ENCODE data around the gene GNAI3.
"Not testable (repeated sequence)": the region's sequence is repeated elsewhere in the genome, so short reads cannot be mapped to it uniquely, and the experiment has no call there.

The GNAI3 gene

GRCh38 chr1:109637446-109637845, 89.0 kb downstream of the GNAI3 start:
- no peak for DNase-seq (ENCODE audit: low spot score)

DNA sequence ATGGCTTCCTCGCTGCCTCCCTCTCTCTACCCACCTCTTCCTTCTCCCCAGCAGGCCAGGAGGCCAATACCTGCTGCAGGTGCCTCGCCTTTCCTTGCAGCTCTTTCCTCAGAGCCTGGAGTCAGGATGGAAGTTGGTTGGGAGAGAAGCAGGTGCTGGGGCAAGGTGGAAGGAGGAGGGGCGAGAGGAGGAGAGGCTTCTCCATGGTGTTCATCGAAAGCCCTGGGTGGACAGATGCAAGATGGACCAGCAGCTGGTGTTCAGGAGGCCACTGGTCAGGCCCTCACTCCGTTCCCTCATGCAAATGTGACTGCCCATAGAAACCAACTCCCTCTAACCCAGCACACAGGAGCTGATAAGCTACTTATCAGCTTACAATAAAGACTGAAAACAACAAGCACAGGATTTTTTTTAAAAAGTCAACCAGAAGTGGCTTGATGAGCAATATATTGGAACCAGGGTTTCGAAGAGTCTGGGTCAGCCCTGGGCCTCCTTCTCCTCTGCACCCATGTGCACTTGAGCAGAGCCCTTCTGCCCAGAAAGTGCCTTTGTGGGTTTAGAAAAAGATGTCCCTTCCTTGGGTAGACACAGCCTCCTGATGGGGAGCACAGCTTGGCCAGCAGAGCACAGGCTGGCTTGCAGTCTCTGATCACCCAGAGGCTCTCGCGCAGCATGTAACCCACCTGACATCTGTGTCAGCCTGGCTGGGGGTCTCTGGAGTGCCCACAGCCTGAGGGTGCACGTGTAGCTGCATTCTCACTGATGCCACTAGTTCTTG, 90.8 kb downstream of the GNAI3 start:
- DNase-seq (ENCODE audit: low spot score) = no peak

GRCh38 chr1:109639841-109640184, 91.4 kb downstream of the GNAI3 start:
- DNase-seq (ENCODE audit: low spot score) = no peak

DNA sequence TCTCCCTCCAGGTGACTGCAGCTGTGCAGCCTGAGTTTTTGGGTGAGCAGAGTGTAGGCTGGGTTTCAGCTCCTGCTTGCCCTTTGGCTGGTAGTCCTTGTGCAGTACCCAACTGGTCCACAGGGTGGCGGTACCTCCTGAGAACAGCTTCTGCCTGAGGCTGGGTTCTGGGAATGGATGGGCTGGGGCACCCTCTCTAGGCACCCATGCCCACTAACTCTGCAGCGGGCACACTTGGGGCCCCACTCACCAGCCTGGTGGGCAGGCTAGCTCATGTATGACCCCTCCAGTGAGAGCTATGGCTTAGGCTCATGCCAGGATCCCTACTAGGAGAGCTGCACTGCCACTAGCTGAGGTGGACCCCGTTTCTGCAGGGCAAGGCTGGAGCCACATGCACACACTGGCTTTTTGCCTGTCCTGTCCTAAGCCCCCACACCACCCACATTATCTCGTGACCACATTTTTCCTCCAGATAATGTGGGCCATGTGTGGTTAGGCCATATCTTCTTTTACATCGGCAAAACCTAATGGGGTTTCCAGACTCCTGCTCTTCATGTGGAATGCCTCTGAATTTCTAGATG, 92.0 kb downstream of the GNAI3 start:
- DNase-seq (ENCODE audit: low spot score) = peak; percentile 90

DNA sequence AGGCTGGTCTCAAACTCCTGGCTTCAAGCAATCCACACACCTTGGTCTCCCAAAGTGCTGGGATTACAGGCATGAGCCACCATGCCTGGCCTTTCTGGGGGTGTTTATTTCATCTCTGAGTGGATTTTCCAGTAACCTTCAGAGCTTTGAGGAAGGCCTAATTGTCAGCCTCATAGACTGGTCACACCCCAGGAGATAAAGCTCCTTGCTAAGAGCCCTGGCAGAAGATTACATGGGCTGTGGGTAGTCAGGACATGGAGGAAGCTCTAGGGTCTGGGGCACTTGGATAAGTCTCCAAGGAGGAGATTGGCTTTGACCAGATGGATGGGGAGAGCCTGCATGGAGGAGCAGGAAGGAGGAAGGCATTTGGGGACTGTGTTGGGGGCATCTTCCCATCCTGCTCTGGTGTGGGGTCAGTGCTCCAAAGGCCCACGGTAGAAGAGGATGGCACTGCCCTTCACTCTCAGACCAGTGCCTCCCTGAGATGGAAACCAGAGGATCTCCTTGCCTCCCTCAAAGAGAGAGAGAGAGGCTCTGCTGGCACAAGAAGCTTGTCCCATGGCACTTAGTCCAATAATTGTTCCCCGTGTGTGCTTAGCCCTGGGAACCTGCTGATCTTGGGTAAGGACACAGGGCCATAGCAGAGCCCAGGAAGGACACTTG, 92.8 kb downstream of the GNAI3 start:
- DNase-seq (ENCODE audit: low spot score) = no peak

DNA sequence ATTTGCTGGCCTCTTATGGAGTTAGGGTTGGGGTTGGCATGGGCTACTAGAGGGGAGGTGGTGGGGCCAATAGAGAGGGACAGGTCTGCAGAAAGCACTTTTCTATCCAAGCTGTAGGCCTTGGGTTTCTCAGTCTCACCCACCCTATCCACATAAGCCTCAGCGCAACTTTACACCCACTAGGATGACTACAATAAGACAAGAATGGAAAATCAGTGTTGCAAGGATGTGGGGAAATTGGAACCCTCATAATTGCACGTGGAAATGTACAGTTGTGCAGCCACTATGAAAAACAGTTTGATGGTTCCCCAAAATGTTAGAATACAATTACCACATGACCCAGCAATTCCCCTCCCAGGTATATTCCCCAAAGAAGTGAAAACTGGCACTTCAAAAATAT, 93.4 kb downstream of the GNAI3 start:
- DNase-seq (ENCODE audit: low spot score) = no peak

DNA sequence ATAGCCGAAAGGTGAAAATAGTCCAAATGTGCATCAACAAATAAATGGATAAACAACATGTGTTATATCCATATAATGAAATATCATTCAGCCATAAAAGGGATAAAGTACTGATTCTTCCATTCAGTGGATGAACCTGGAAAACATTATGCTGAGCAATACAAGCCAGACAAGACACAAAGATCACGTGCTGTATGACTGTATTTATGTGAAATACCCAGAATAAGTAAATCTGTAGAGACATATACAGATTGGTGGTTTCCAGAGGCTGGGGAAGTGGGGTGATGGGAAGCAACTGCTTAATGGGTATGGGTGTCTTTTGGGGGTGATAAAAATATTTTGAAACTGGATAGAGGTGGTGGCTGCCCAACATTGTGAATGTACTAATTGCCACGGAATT, 94.2 kb downstream of the GNAI3 start:
- DNase-seq (ENCODE audit: low spot score) = no peak

DNA sequence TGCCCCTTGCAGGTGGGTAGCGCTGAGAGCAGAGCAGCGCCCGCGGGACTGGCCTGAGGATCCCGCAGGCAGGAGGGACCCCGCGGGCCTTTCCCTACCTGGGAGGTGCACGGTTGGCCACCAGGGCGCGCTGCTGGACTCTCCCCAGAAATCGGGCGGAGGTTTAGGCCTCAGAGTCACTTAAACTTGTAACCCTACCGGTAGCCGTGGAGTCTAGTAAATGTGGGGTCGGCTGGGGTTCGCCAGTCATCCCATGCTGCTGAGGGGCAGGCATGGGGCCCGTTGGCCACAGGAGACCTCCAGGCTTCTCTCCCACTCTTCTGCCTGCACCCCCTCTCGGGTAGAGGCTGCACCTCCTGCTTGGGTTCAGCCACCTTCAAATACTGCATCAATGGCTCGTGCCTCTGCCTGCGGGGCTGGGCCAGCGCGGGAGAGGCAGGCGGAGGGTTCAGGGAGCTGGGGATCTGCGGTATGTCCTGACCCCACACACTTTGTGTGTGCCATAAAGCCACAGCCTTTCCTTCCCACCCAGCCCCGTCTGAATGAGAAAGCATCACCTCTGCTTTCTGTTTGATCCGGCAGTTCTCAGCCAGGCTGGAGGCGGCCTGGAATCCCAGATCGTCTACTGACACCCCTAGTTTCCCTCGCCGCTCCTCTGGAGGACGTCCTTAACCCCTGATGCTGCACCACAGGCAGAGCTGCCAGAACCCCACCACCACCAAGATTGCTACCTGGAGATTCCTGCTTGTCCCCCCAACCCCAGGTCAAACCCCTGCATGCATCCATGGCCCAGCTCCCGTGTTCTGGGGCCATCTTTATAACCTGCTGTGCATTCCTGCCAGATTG, 95.2 kb downstream of the GNAI3 start:
- peak; percentile 83 for DNase-seq (ENCODE audit: low spot score)

DNA sequence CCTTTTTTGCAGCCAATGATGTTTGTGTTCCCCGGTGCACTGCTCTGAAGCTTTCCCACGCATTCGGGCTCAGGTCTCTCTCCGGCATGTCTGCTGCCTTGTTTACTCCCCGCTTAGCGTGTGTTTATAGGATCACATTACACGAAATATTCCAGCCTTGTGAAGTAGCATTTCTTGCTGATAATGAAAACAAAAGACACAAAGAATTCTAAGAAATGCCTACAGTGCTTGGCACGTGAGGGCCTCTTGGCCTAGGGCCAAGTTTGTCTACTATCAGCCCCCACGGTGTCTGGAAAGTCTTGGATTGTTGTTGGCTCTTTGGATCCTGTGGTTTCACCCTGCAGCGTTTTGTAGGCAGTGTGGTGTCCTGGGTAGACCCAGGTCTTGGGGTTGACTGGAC, 96.3 kb downstream of the GNAI3 start:
- no peak for DNase-seq (ENCODE audit: low spot score)

- DNase-seq (ENCODE audit: low spot score) = no peak
Observed at GRCh38 chr1:109649491-109649914, 101.1 kb downstream of the GNAI3 start.

- DNase-seq (ENCODE audit: low spot score) = no peak
Observed at GRCh38 chr1:109650609-109651008, 102.2 kb downstream of the GNAI3 start.

DNA sequence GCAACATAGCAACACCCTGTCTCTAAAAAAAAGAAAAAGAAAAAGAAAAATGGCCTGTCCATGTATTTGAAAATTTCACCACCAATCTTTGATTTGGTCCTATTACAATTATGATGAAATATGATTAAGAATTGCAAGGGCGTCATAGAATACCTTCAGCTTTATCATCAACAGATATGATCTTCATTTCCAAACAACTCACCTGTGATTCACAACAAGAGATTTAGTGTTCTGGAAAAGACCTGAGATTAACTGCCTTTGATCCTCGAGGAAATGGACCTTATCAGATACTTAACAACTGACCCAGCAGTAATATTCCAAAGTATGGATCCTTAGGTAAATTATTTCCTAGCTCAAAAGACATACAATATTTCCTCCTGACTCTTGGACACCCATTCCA, 104.0 kb downstream of the GNAI3 start:
- no peak for DNase-seq (ENCODE audit: low spot score)

GRCh38 chr1:109653306-109653705, 104.9 kb downstream of the GNAI3 start:
- no peak for DNase-seq (ENCODE audit: low spot score)

DNA sequence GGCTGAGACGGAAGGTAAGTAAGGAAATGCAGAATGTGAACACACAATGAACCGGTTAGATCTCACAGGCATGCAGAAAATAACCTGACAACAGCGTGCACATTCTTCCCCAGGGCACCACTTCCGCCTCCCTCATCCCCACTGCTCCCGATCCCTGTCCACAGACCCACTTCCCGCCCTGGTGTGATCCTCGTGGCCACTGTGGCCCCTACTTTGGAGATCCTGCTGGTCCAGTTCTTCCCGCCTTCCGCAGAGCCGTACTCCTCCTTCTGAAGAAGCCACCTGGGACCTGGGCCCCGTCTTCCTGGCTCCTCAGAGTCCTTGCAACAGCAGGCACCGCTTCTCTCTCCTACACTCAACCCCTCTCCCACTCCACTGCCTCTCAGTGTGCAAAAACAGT, 106.1 kb downstream of the GNAI3 start:
- DNase-seq (ENCODE audit: low spot score) = no peak

- DNase-seq (ENCODE audit: low spot score) = peak; percentile 51
Observed at GRCh38 chr1:109655615-109656519, 107.5 kb downstream of the GNAI3 start, which contains the start of gene GSTM4. TSS of gene GSTM4 (plus strand) at chr1:109656099. CDS start at chr1:109656390, 291 bp downstream.

DNA sequence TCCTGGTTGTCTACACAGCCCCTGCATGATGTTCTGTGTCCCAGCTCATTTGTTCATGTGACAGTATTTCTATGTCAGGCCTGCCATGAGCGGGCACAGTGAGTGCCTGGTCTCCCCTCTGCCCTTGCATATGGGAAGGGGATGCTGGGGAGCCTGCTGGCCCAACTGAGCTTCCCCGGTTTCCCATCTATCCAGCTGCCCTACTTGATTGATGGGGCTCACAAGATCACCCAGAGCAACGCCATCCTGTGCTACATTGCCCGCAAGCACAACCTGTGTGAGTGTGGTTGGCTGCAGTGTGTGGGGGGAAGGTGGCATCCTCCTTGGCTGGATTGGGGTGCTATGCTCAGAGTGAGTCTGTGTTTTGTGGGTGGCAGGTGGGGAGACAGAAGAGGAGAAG, 109.0 kb downstream of the GNAI3 start:
- no peak for DNase-seq (ENCODE audit: low spot score)

- no peak for DNase-seq (ENCODE audit: low spot score)
Observed at GRCh38 chr1:109657970-109658369, 109.6 kb downstream of the GNAI3 start.

DNA sequence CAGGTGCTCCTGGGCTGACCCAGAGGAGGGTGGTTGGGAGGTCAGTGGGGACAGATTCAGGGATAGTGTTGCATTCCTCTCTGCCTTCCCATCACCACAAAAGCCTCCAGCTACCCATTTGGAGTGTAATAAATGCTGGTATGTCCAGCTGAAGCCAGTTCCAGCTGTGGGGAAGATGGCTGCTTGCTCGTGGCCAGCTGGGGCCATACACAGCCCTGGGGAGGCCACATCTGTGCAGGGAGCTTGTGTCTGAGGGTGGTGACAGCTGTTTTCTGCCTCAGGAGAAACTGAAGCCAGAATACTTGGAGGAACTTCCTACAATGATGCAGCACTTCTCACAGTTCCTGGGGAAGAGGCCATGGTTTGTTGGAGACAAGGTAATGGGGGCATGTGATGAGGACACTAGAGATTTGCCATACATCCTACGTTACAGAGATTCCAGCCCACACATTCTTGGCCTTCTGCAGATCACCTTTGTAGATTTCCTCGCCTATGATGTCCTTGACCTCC, 110.2 kb downstream of the GNAI3 start:
- no peak for DNase-seq (ENCODE audit: low spot score)

- no peak for DNase-seq (ENCODE audit: low spot score)
Observed at GRCh38 chr1:109659145-109659544, 110.7 kb downstream of the GNAI3 start.

DNA sequence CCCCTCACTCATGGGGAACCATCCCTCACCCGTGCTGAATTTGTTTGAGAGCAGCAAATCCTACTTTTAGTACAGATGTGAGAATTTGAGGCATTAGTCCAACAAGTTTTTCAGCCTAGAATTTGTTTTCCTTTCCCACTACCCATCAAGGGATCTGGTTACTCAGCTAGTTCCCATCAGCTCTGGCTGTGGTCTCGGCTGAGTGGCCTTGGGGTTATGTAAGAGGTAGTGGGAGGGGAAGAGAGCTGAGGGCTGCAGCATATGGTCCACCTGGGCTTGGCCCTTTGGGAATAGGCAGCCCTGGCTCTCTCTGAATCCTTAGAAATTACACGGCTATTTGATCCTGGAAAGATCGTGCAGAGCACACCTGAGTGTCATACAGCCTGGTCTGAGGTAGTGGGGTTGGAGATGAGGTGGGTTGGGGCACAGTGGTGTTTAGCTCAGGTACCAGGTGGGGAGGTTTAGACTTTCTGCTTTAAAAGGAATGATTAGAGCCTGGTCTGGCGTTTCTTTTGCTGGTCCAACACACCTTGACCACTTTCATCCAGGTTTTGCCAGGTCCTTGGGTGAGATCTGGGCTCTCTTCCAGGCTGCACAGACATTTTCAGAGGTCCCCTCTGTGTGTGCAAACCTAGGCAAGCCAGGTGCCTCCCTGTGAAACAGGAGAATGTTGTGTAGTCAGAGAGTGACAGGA, 111.7 kb downstream of the GNAI3 start:
- no peak for DNase-seq (ENCODE audit: low spot score)

DNA sequence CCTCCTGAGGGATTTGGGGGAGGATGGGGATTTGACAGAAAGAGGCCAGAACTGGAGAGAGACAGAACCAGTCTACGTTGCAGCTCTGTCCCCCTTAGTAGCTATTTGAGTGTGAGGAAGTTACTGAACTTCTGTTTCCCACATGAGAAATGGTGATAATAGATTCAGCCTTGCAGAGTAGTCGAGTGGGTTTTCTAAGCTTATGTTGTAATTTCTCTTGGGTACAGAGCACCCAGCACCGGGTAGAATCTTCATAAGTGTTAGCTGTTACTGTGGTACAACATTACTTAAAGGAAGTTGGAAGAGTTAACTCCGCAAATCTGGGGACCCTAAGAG, 112.2 kb downstream of the GNAI3 start:
- DNase-seq (ENCODE audit: low spot score) = not testable (repeated sequence)

Data from CD4-positive, alpha-beta T cell treated with Interleukin-2 at 100 ng/mL for 4 hours (primary cell).